ENCODE data around the gene ZNF410.
"Not testable (repeated sequence)": the region's sequence is repeated elsewhere in the genome, so short reads cannot be mapped to it uniquely, and the experiment has no call there.

Gene ZNF410

GRCh38 chr14:73865534-73866113 is 21.0 kb upstream of the ZNF410 start:
- no peaks in the 10 kb centered on the region for H3K27me3 Mint-ChIP-seq
- no peaks in the 10 kb centered on the region for H3K4me1 Mint-ChIP-seq
- H3K27ac Mint-ChIP-seq (ENCODE audit: low read depth) = no peak overlapping the region
- H3K36me3 Mint-ChIP-seq (ENCODE audit: insufficient read depth) = no peaks in the 10 kb centered on the region
- DNase-seq (ENCODE audit: low spot score in 2 of 2) = no peak
- ATAC-seq (replicated peaks; ENCODE audit: extremely low read depth, poor library complexity, severe bottlenecking) = no peak
- H3K4me3 Mint-ChIP-seq = no peak overlapping the region
- no peaks in the 10 kb centered on the region for H3K9me3 Mint-ChIP-seq

DNA sequence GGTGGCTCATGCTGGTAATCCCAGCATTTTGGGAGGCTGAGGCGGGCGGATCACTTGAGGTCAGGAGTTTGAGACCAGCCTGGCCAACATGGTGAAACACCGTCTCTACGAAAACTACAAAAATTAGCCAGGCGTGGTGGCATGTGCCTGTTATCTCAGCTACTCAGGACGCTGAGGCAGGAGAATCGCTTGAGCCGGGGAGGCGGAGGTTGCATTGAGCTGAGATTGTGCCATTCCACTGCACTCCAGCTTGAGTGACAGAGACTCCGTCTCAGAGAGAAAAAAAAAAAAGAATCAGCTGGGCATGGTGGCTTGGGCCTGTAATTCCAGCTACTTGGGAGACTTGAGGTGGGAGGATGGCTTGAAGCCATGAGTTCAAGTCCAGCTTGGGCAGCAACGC is 16.9 kb upstream of the ZNF410 start:
- not testable (repeated sequence) for ATAC-seq (replicated peaks; ENCODE audit: extremely low read depth, poor library complexity, severe bottlenecking); DNase-seq (ENCODE audit: low spot score in 2 of 2); H3K27ac Mint-ChIP-seq (ENCODE audit: low read depth); H3K36me3 Mint-ChIP-seq (ENCODE audit: insufficient read depth); H3K4me1 Mint-ChIP-seq; H3K9me3 Mint-ChIP-seq; H3K27me3 Mint-ChIP-seq; H3K4me3 Mint-ChIP-seq

DNA sequence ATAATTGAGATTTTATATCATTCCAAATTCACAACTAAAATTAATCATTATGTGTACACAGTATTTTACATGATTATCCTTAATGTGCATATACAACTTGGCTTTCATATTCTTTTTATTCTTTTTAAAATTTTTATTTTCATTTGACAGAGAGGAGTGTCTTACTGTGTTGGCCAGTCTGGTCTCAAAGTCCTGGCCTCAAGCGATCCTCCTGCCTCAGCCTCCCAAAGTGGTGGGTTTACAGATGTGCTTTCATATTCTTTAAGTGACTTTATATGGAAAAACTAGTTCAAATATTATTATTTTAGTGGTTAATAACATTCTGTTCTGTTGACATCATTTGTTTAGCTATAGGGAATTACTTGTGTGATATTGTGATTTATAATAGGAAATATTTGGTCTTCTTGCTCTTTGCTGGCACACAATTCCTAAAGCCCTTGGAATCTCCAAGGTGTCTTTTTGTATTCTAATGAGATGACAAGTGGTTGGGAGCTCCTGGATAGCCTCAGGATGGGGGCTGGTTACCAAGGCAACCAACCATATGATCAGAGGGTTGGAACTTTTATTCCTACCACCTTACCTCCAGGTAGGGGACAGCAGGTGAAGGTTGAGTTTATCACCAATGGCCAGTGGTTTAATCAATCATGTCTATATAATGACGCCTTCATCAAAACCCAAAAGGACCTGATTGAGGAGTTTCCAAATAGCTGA is 16.0 kb upstream of the ZNF410 start:
- no peaks in the 10 kb centered on the region for H3K4me1 Mint-ChIP-seq

GRCh38 chr14:73873660-73874059 is 13.0 kb upstream of the ZNF410 start:
- Mint-ChIP-seq H3K4me1 (no peaks in the 10 kb centered on the region), H3K9me3 (no peaks in the 10 kb centered on the region), H3K27me3 (no peaks in the 10 kb centered on the region), H3K36me3 (ENCODE audit: insufficient read depth) (peaks cover 2% of the 10 kb centered on the region), H3K27ac (ENCODE audit: low read depth) (no peak overlapping the region), H3K4me3 (no peak overlapping the region)
- ATAC-seq (replicated peaks; ENCODE audit: extremely low read depth, poor library complexity, severe bottlenecking) = no peak
- no peak for DNase-seq (ENCODE audit: low spot score in 2 of 2)

More for the DNA sequence above, 16.0 kb upstream of the ZNF410 start:
- Mint-ChIP-seq H3K27ac (ENCODE audit: low read depth) (no peak overlapping the region), H3K9me3 (no peaks in the 10 kb centered on the region), H3K27me3 (no peaks in the 10 kb centered on the region), H3K4me3 (no peak overlapping the region), H3K36me3 (ENCODE audit: insufficient read depth) (peaks cover 2% of the 10 kb centered on the region)
- ATAC-seq (replicated peaks; ENCODE audit: extremely low read depth, poor library complexity, severe bottlenecking) = no peak
- no peak for DNase-seq (ENCODE audit: low spot score in 2 of 2)

GRCh38 chr14:73877790-73878189 is 8.9 kb upstream of the ZNF410 start:
- Mint-ChIP-seq H3K4me1 (no peaks in the 10 kb centered on the region), H3K27me3 (no peaks in the 10 kb centered on the region), H3K4me3 (no peak overlapping the region), H3K9me3 (no peaks in the 10 kb centered on the region), H3K36me3 (ENCODE audit: insufficient read depth) (peaks cover 2% of the 10 kb centered on the region), H3K27ac (ENCODE audit: low read depth) (no peak overlapping the region)
- ATAC-seq (replicated peaks; ENCODE audit: extremely low read depth, poor library complexity, severe bottlenecking) (no peak), DNase-seq (ENCODE audit: low spot score in 2 of 2) (no peak)

DNA sequence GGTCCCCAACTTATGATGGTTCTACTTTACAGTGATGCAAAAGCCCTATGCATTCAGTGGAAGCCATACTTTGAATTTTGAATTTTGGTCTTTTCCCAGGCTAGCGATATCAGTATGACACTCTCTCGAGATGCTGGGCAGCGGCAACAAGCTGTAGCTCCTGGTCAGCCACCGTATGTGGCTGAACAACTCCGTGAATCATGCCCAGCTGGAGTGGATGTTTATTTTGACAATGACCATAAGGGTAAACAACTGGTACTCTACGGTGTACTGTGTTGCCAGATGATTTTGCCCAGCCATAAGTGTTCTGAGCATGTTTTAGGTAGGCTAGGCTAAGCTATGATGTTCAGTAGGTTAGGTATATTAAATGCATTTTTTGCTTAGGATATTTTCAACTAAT is 8.2 kb upstream of the ZNF410 start:
- ATAC-seq (replicated peaks; ENCODE audit: extremely low read depth, poor library complexity, severe bottlenecking) = no peak
- Mint-ChIP-seq H3K36me3 (ENCODE audit: insufficient read depth) (peaks cover 2% of the 10 kb centered on the region), H3K27me3 (no peaks in the 10 kb centered on the region), H3K9me3 (no peaks in the 10 kb centered on the region), H3K27ac (ENCODE audit: low read depth) (no peak overlapping the region), H3K4me1 (no peaks in the 10 kb centered on the region), H3K4me3 (no peak overlapping the region)
- no peak for DNase-seq (ENCODE audit: low spot score in 2 of 2)

DNA sequence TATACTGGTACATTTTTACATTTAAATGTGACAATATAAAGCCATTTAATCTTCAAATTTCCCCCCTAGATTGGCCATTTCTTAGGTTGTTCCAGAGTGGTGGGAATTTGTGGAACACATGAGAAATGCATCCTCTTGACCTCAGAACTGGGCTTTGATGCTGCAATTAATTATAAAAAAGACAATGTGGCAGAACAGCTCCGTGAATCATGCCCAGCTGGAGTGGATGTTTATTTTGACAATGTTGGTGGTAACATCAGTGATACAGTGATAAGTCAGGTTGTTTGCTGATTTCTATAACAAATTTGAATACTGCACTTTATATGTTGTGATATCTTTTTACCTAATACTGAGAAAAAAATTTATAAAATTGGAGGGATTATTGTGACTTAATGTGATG is 7.6 kb upstream of the ZNF410 start:
- no peaks in the 10 kb centered on the region for H3K27me3 Mint-ChIP-seq
- H3K27ac Mint-ChIP-seq (ENCODE audit: low read depth) = no peak overlapping the region
- peaks cover 2% of the 10 kb centered on the region for H3K36me3 Mint-ChIP-seq (ENCODE audit: insufficient read depth)
- H3K4me3 Mint-ChIP-seq = no peak overlapping the region
- no peaks in the 10 kb centered on the region for H3K9me3 Mint-ChIP-seq
- no peak for DNase-seq (ENCODE audit: low spot score in 2 of 2)
- H3K4me1 Mint-ChIP-seq = no peaks in the 10 kb centered on the region
- ATAC-seq (replicated peaks; ENCODE audit: extremely low read depth, poor library complexity, severe bottlenecking) = no peak

GRCh38 chr14:73884438-73885190 is 2.0 kb upstream of the ZNF410 start:
- Mint-ChIP-seq H3K27ac (ENCODE audit: low read depth) (no peak overlapping the region), H3K27me3 (no peaks in the 10 kb centered on the region), H3K36me3 (ENCODE audit: insufficient read depth) (peaks cover 7% of the 10 kb centered on the region), H3K4me3 (peak overlapping the region; percentile 42), H3K4me1 (peaks cover 41% of the 10 kb centered on the region), H3K9me3 (no peaks in the 10 kb centered on the region)
- DNase-seq (ENCODE audit: low spot score in 2 of 2) (no peak), ATAC-seq (replicated peaks; ENCODE audit: extremely low read depth, poor library complexity, severe bottlenecking) (no peak)

DNA sequence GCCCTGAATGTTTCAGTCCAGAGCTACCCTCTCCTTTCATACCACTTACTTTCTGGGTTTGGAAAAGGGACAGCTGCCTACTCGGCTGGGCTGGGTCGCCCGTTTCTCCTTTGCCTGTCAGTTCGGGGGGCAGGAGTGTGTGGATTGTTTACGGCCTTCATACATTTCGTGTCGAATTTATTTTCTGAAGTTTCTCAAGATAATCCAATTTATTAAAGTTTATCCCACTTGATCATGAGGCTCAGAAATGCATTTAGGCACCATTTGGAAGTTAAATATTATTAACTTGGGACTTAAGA is 608 bp downstream of the ZNF410 start:
- H3K27me3 Mint-ChIP-seq = no peaks in the 10 kb centered on the region
- peaks cover 50% of the 10 kb centered on the region for H3K4me1 Mint-ChIP-seq
- no peaks in the 10 kb centered on the region for H3K9me3 Mint-ChIP-seq
- peak overlapping the region; percentile 99 for H3K4me3 Mint-ChIP-seq
- DNase-seq (ENCODE audit: low spot score in 2 of 2) (no peak), ATAC-seq (replicated peaks; ENCODE audit: extremely low read depth, poor library complexity, severe bottlenecking) (no peak)
- H3K27ac Mint-ChIP-seq (ENCODE audit: low read depth) = peak overlapping the region; percentile 85
- peaks cover 9% of the 10 kb centered on the region for H3K36me3 Mint-ChIP-seq (ENCODE audit: insufficient read depth)

- Mint-ChIP-seq H3K27ac (ENCODE audit: low read depth) (peak overlapping the region; percentile 85), H3K36me3 (ENCODE audit: insufficient read depth) (peaks cover 13% of the 10 kb centered on the region), H3K9me3 (no peaks in the 10 kb centered on the region), H3K4me1 (peaks cover 50% of the 10 kb centered on the region), H3K4me3 (peak overlapping the region; percentile 99), H3K27me3 (no peaks in the 10 kb centered on the region)
- DNase-seq (ENCODE audit: low spot score in 2 of 2) = no peak
- ATAC-seq (replicated peaks; ENCODE audit: extremely low read depth, poor library complexity, severe bottlenecking) = no peak
Observed at GRCh38 chr14:73887694-73888459, 1.2 kb downstream of the ZNF410 start.

DNA sequence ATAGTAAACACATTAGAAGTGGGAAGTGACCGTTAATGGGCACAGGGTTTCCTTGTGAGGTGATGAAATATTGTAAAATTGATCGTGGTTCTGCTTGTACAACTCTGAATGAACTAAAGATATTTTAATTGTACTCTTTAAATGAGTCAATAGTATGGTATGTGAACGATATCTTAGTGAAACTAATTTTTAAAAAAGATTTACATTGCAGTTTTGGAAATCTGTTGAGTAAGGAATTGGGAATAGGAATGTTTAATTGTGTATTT is 1.7 kb downstream of the ZNF410 start:
- Mint-ChIP-seq H3K27ac (ENCODE audit: low read depth) (peak overlapping the region; percentile 85), H3K4me1 (peaks cover 50% of the 10 kb centered on the region), H3K36me3 (ENCODE audit: insufficient read depth) (peaks cover 16% of the 10 kb centered on the region), H3K27me3 (no peaks in the 10 kb centered on the region), H3K4me3 (peak overlapping the region; percentile 99), H3K9me3 (no peaks in the 10 kb centered on the region)
- ATAC-seq (replicated peaks; ENCODE audit: extremely low read depth, poor library complexity, severe bottlenecking) = no peak
- no peak for DNase-seq (ENCODE audit: low spot score in 2 of 2)

DNA sequence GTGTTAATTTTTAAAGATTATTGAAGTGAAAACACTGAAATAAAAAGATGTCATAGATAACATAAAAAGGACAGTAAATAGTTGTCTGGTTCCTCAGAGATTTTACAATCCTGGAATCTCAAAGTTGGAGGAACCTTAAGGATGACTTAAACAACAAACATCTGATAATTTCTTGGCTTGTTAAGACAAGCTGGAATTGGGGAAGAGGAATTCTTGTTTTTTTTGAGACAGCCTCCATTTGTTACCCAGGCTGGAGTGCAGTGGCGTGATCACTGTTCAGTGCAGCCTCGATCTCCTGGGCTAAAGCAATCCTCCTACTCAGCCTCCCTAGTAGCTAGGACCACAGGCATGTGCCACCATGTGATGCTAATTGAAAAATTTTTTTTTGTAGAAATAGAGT is 2.3 kb downstream of the ZNF410 start:
- ATAC-seq (replicated peaks; ENCODE audit: extremely low read depth, poor library complexity, severe bottlenecking) = no peak

DNA sequence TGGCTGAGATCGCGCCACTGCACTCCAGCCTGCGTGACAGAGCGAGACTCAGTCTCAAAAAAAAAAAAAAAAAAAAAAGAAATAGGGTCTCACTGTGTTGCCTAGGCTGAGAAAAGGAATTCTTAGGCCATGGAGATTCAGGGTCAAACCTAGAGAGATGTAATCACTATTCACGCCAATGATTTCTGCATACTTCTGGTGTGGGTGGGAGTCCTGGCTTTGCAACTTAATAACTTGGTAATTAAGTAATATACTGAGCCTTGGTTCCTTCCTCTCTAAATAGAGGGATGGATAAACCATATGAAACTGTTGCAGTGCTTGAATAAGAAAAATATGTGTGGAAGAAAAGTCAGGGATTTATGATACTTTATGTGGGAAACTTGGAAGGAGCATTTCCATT is 2.7 kb downstream of the ZNF410 start:
- DNase-seq (ENCODE audit: low spot score in 2 of 2) (no peak), ATAC-seq (replicated peaks; ENCODE audit: extremely low read depth, poor library complexity, severe bottlenecking) (no peak)
- no peaks in the 10 kb centered on the region for H3K9me3 Mint-ChIP-seq
- H3K4me3 Mint-ChIP-seq = no peak overlapping the region
- H3K36me3 Mint-ChIP-seq (ENCODE audit: insufficient read depth) = peaks cover 24% of the 10 kb centered on the region
- no peak overlapping the region for H3K27ac Mint-ChIP-seq (ENCODE audit: low read depth)
- H3K4me1 Mint-ChIP-seq = peaks cover 49% of the 10 kb centered on the region
- H3K27me3 Mint-ChIP-seq = no peaks in the 10 kb centered on the region

More for the DNA sequence above, 2.3 kb downstream of the ZNF410 start:
- DNase-seq (ENCODE audit: low spot score in 2 of 2) = no peak
- peaks cover 20% of the 10 kb centered on the region for H3K36me3 Mint-ChIP-seq (ENCODE audit: insufficient read depth)
- H3K27me3 Mint-ChIP-seq = no peaks in the 10 kb centered on the region
- H3K4me3 Mint-ChIP-seq = no peak overlapping the region
- peaks cover 50% of the 10 kb centered on the region for H3K4me1 Mint-ChIP-seq
- peak overlapping the region; percentile 85 for H3K27ac Mint-ChIP-seq (ENCODE audit: low read depth)
- H3K9me3 Mint-ChIP-seq = no peaks in the 10 kb centered on the region

Measured in central memory CD8-positive, alpha-beta T cell (primary cell).